Measurements from ENCODE around the gene HHAT. TPM values are rescaled to one million over a fixed set of nuclear protein-coding genes. Genes with fewer than 3 reads are reported as not detected.

HHAT gene
- 7.2 and 12.6 TPM in 2 replicates for total RNA-seq (2014; rRNA removed; shearing (Covaris generic))

DNA sequence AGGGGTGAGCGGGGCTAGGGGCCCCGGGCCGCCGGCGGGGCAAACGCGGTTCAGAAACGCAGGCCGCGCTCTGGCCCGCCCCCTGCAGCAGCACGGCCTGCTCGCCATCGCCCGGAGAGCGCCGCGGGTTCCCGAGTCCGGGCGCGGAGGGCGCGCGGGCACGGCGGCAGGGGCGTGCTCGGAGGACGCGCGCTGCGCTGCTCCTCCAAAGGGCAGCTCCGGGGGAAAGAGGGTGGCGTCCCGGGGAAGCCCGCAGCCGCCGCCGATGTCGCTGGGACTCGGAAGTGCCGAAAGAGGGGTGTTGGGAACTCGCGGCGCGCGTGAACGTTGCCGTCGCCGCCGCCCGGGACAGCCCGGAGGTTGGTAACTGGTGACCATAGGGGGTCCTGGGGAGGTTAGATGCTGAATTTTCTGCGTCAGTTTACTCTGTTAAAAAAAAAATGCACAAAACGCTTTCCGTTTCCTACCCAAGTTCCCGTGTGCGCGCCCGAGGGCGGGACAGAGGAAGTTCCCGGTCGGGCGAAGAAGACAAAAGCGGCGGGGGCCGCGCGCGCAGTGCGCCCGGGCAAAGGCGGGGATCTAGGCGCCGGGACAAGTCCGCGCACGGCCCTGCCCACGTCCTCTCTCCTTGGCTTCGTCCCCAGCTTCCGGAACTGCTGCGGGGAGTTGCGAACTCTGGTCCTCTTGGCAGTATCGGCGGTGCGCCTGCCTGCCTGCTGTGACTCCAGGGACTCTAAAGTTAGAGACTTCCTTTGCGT lies at the start of gene HHAT:
HHAT (plus strand) TSS at position 157 of the 758 bp plus-strand sequence. CDS start 20,074 bp downstream, outside the sequence.
- DNase-seq (ENCODE audit: low spot score) = peak; percentile 38
- in situ Hi-C loops (cut with HindIII; ENCODE audit: low sequenced_read_pairs) = no loop called here

DNA sequence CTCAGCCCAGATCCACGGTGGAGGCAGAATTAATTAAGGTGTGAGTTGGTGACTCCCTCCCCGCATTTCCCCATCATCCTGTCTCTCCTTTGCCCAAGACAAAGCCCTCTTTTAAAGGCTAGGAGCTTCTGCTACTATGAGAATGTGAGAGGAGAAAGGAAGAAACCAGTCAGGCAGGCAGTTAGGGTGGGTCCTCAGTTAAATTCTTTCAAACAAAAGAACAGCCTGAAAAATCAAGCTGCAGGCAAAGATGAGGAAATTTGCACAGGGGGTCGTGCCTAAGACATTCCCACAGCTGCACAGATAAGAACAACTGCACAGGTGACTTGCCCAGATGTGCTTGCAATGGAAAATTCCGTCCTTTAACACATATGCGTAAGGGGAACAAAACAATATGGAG lies 48.5 kb upstream of the HHAT start:
- in situ Hi-C loops (cut with HindIII; ENCODE audit: low sequenced_read_pairs) = no loop called here
- DNase-seq (ENCODE audit: low spot score) = no peak

DNA sequence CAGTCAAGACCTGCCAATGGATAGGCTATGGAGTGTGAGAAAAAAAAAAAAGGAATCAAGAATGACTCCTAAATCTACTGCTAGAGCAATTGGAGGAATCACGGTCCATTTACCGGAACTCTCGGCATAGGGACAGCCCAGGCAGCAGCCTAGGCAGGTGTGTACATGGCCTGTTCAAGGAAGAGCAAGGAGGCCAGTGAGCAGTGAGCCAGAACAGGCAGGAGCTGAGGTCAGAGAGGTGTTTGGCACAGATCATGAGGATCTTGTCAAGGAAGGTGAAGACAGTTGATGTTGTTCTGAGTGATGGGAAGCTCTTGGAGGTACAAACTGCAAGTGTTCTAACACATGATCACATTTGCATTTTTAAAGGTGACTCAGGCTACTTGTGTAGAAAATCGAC lies 40.6 kb upstream of the HHAT start:
- DNase-seq (ENCODE audit: low spot score) = no peak
- in situ Hi-C loops (cut with HindIII; ENCODE audit: low sequenced_read_pairs) = no loop called here

DNA sequence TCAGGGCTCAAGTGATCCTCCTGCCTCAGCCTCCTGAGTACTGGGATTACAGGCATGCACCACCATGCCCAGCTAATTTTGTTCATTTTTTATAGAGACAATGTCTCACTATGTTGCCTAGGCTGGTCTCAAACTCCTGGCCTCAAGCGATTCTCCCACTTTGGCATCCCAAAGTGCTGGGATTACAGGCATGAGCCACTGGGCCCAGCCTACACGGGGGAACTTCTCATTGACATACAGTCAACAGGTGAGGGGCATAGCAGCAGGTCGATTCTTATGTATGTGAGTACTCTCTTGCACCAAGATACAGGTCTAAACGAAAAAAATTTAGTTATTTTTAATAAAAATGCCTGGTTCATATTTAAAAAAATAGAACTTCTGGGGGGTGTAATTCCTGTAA lies 39.5 kb upstream of the HHAT start:
- DNase-seq (ENCODE audit: low spot score) = no peak
- in situ Hi-C loops (cut with HindIII; ENCODE audit: low sequenced_read_pairs) = no loop called here

DNA sequence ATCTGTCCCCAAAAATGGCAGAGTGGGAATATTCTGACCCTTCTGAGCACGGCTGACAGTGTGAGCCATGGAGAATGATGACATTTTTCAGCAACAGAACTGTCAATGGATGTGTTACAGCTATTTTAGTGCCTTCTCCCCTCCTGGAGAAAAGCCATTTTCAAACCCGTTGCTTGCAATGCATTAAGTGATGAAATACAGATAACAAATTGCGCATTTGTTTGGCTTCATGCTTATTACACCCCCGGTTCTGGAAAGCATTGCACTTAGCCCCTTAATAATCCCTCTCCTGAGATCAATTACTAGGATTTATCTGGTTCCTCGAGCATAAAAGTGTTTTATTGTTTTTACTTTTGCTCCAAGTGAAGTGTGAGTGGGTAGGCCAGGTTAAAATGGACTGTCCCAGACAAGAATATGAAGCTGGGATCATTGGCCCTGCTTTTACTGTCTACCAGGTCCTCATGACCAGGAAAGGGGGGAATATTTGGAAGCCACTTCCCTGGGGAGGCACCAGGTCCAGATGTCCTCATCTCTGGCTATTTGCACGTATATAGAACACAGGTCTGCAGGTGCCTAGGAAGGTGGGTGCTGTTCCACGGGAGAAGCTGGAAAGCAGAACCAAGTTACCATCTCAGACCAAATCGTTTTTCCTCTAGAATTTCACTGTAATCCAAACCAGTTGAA lies 37.5 kb upstream of the HHAT start:
- in situ Hi-C loops (cut with HindIII; ENCODE audit: low sequenced_read_pairs) = no loop called here
- DNase-seq (ENCODE audit: low spot score) = no peak

DNA sequence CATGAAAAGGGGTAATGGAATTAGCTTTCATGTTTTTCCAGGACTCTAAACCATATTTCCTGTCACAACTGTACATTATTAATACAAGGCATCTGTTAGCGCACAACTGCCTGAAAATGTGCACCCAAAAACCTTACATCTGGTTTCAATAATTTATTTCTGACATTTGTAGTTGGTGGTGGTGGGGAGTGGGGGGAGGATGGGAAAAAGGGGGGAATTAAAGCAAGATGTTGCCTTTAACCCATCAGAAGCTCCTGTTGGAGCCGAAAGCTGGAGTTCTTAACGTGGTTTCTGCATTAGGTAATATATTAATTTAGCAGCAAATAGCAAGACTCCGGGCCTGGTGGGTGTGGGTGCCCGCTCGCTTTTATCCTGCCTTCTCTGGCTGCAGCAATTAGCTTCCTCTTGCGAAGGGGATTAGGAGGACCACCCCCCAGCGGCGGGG lies 36.9 kb upstream of the HHAT start:
- DNase-seq (ENCODE audit: low spot score) = no peak
- in situ Hi-C loops (cut with HindIII; ENCODE audit: low sequenced_read_pairs) = no loop called here

DNA sequence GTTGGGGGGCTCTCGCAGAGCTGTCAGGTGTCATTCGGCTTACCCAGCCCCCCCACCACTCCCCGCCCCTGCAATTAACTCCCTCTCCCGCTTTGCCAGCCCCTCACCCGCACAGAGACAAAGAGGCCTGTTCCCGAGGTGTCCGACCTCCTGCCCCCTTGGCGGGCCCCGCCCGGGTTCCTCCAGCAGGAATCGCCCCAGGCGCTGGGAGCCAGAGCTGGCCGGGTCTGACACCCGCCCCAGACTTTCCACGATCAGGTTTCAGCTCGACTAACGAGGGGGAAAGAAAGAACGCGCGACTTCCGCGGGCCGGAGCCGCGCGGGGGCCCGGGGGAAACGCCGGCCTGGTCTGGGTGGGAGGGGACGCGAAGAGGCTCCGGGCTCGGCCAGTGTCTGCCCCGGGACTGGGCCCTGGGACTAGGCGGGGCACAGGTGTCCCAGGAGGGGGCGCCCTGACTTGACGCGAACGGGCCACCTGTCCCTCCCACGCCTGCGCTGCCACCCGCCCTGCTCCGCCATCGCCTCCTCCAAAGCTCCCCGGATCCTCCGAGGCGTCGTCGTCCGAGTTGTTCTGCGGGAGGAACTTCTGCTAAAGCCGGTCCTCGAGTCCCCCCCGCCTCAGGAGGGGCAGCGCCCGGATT lies 36.4 kb upstream of the HHAT start:
- in situ Hi-C loops (cut with HindIII; ENCODE audit: low sequenced_read_pairs) = no loop called here

DNA sequence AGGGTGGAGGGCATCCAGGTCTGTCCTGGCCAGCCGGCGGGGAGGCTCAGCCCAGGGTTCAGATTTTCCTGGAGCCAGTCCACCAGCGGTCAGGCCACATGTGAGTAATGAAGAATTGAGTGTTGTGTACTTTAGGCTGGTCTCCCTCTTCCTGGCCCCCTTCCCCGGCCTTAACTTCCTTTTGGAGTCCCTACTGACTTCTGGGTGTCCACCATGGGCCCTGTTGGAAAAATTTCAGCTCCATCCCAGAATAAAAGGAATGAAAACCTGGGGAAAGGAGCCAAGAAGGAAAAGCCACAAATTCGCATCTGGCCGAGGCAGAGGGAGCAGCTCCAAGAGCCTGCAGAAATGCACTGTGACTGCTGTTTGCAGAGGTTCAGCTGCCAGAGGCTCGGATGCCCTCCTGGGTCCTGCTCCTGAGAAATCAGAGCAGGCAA lies 35.5 kb upstream of the HHAT start:
- no peak for DNase-seq (ENCODE audit: low spot score)
- in situ Hi-C loops (cut with HindIII; ENCODE audit: low sequenced_read_pairs) = no loop called here

More for the DNA sequence above, 36.4 kb upstream of the HHAT start:
- DNase-seq (ENCODE audit: low spot score) = no peak

DNA sequence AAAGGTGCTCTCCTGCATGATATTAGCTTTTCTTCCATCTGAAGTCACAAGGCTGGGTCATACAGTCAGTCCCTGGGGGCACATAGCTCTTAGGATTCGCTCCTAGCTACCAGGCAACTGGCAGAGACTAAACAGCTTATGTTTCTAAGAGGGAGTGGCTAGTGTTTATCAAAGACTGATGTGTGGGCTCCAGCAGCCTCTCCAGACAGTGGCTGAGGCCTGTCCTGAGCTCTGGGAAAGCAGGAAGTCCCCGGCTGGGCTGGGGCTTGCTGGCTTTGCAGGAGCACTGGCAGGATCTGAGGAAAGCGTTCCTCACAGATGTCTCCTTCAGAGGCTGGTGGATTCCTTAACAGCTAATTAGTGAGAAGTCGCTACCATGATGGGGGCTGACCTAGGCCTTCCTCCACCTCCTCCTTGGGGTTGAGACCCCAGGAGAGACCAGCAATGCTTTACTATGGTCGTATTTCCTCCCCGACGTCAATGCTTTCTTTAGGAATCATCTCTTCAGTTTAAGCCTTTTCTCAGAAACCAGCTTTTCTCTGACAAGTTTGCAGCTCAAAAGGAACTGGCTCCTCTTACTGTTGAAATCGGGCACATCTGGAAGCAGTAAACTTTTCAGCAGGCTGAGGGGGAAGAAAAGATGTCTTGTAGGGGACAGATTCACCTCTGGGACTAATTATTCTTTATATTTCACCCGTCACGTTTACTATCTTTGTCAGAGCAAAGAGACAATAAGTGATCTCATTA lies 33.5 kb upstream of the HHAT start:
- in situ Hi-C loops (cut with HindIII; ENCODE audit: low sequenced_read_pairs) = no loop called here
- peak; percentile 26 for DNase-seq (ENCODE audit: low spot score)

DNA sequence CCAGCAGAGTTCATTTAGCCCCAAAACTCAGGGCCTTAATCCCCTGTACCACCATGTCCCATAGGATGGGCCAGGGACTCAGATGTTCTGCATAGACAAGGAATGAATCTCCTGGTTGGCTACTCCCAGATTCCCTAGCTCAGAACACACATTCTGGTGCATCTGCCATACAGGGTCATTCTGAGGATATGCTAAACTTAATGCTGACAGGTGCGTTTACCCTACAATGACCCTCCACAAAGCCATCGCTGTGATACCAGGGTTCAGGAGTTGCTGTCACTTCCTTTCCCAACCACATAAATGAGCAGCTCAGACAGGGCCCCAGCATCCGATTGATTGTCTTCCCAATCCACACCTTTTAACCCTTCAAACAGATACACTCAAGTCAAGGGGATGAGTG lies 32.0 kb upstream of the HHAT start:
- no peak for DNase-seq (ENCODE audit: low spot score)
- in situ Hi-C loops (cut with HindIII; ENCODE audit: low sequenced_read_pairs) = no loop called here

DNA sequence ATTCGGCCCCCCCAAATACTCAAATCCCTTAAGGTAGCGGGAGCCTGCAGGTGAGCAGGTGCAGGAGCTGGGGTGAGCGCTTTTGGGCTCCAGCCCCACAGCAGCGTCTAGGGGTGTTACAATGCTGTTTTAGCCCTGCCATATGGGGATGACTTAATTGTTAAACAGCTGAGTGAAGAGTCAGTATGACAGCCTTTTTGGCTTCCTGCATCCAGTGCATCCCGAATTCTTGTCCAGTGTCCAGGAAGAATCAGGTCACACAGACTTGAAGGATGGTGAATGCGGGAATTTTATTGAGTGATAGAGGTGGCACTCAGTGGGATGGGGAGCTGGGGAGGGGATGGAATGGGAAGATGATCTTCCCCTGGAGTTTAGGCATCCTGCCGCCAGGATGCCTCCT lies 30.4 kb upstream of the HHAT start:
- in situ Hi-C loops (cut with HindIII; ENCODE audit: low sequenced_read_pairs) = no loop called here
- peak; percentile 49 for DNase-seq (ENCODE audit: low spot score)

DNA sequence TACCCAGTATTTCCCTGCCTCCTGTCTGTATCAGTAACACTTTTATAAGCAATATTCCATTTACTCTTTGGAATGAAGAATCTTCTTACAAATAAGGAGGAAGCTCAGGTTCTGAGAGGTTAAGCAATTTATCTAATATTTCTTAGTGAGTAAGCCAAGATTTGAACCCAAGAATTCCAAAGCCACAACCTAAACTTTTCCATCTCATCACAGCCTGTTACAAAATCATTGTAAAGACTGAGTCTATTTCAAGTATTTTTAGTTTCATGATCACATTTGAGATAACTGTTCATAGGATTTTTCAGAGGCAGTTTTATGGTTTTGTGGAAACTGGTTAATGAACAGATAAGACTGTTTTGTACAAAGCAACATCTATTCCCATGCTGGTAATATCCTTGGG lies 29.8 kb upstream of the HHAT start:
- DNase-seq (ENCODE audit: low spot score) = no peak
- in situ Hi-C loops (cut with HindIII; ENCODE audit: low sequenced_read_pairs) = no loop called here

DNA sequence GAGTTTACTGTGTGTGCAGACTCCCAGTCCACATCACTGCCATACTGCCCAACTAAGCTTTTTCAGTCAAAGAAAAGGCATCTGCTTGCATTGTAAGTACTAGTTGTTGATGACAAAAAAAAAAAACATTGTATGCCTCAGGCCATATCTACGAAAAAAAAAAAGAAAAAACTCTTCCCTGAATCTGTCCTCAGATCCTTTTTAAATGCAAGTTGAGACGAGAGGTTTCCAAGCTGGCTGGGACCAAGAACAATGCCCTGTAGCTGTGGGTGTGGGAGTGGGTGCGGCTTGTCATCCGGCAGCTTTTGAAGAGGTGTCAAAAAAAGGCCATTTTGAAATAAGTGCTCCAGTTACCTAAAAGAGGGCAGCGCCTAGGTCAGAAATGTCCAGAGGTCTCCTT lies 29.2 kb upstream of the HHAT start:
- in situ Hi-C loops (cut with HindIII; ENCODE audit: low sequenced_read_pairs) = no loop called here
- DNase-seq (ENCODE audit: low spot score) = no peak

DNA sequence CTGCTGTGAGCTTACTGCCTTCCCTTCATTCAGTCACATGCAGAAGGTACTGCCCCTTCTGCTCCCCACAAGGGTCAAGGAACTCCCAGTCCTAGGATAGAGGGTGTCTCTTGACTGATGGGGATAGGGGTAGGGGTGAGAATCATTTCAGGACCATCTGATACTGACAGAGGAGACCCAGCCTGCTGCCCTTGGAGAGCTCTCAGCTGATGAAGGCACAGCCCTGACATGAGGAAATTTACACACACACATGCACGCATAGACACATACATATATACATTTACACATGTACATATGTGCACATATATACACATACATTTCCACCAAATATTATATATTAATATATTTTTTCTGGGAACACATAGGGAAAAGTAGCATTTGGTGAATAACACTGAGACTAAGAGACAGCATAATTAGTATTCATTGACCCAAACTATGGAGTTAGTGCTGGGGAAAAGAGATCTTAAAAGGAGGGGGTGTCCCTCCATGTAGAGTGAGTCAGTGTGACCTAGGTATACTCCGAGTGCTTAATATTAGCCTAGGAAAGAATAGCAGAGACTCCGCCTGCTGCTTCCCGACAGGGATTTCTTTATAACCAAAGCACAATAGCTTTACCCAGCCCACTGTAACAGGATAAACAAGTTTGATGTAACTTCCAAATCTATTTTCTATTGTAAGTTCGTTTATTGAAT lies 27.6 kb upstream of the HHAT start:
- in situ Hi-C loops (cut with HindIII; ENCODE audit: low sequenced_read_pairs) = no loop called here
- DNase-seq (ENCODE audit: low spot score) = no peak

DNA sequence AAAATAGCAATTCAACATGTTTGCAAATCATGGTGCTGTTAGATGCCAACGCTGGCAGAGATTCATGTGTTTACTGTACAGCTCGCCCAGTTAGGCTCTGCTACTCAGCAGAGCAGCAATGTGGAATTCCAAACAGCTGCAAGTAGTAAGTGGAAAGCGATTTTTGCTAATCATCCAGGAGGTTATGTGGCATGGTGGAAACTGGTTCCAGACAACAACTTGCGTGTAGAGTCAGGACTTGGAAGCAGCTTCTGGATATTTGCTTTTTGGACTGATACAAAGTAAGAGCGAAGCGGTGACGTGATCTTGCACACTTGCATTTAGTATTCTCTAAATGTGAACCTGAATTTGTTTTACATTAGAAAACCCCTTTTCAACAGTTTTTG lies 27.1 kb upstream of the HHAT start:
- in situ Hi-C loops (cut with HindIII; ENCODE audit: low sequenced_read_pairs) = no loop called here
- no peak for DNase-seq (ENCODE audit: low spot score)

DNA sequence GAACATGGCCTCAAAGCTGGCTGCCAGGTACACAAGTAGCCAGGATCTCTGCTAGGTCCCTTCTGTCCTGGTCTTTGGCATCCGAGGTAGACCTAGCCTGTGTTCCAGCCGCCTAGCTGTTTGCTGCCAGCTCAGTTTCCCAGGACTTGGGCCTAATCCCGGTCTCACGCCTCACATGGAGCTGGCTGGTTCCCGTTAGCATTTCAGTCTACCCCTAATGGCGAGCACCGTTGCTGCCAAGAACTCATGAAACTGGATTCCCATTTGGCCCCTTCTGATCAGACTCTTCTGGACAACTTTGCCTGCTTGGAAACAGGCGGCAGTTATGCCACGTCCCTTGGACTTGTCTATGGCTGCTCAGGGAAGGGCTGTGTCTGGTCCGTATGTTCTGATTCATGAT lies 26.2 kb upstream of the HHAT start:
- in situ Hi-C loops (cut with HindIII; ENCODE audit: low sequenced_read_pairs) = no loop called here
- DNase-seq (ENCODE audit: low spot score) = peak; percentile 80

DNA sequence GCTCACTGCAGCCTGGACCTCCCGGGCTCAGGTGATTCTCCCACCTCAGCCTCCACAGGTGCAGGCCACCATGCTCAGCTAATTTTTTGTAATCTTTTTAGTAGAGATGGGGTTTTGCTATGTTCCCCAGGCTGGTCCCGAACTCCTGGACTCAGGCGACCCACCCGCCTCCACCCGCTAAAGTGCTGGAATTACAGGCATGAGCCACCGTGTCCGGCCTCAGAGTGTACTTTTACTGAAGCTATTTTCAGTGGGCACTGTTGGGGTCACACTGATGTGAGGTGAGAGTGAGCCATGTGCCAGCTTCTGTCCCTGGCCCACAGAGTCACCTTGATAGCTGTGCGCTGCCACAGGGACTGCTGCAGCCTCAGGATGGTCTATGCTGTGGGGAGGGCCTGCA lies 25.3 kb upstream of the HHAT start:
- in situ Hi-C loops (cut with HindIII; ENCODE audit: low sequenced_read_pairs) = no loop called here

DNA sequence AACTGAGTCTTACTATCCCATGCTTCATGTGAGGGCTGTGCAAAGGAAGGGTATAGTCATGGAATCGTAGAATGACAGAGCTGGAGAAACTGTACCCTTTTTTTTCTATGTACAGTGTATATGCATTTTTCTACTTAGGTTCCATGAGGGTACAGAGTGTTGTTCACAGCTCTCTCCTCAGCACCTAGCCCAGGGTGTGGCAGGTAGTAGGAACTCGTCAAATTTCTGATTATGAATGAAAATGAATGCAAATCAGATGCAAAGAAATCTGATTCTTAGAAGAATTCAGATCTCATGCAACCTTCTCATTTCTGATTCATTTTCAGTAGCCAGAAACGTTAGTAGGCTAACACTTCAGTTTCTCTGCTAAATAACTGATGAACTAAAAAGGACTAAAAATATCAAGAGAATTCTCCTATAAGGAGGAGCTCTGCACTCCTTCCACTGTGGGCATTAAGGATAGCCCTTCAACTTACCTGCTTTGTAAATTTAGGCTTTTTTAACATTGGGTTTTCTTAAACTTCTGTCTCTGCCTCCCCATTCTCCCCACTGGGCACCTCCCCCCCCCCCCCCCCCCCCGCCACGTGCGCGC lies 18.0 kb upstream of the HHAT start:
- no peak for DNase-seq (ENCODE audit: low spot score)
- in situ Hi-C loops (cut with HindIII; ENCODE audit: low sequenced_read_pairs) = no loop called here

More for the DNA sequence above, 25.3 kb upstream of the HHAT start:
- no peak for DNase-seq (ENCODE audit: low spot score)
